Lower leg skin (tissue), 3 donors: ENCODE results near the gene FMNL2.

Source experiments
- CTCF ChIP-seq, 3 donors: fragments of 450-650 bp; IDR thresholded peaks; one replicate each; pipeline ENCODE4 v1.5.1; 2016; ENCODE audit warnings: antibody characterized with exemption in 3 of 3, mild to moderate bottlenecking in 3 of 3, moderate library complexity in 2 of 3
- POLR2A ChIP-seq, 2 donors: fragments of 450-650 bp; IDR thresholded peaks; one replicate each; pipeline ENCODE4 v1.6.1; 2016 to 2017; ENCODE audit warnings: antibody characterized with exemption in 2 of 2, mild to moderate bottlenecking in 1 of 2, moderate library complexity in 1 of 2

DNA sequence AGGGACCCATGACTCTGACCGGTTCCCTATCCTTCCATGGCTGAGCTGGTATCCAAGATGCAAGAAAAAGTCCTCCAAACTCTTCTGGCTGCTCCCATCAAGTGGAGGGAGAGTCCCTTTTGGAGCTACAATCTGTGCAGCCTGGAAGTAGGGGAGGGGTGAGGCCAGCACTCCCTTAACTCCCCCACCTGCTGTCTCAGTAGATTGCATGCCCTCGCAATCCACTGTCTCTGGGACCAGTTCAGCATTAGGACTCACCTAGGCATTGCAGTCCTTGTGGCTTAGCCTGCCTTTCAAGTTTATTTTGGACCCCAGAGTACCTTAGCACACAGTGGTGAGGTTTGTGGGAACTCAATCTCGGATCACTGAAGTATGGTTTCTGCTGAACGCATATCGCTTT is 14.2 kb upstream of the FMNL2 start:
- TF ChIP-seq POLR2A (IDR thresholded peaks at IDR 0.05), result no peak
- no peak for TF ChIP-seq CTCF (IDR thresholded peaks at IDR 0.05)
